Adrenal gland (tissue), 12 donors: ENCODE measurements around the gene TFCP2L1. TPM values are rescaled to one million over a fixed set of nuclear protein-coding genes. Genes with fewer than 3 reads are reported as not detected.

ENCODE experiments used
- DNase-seq, 7 donors: peaks; one replicate each; pipeline ENCODE4 v3.0.0-alpha.2; 2019 to 2020
- H3K27ac ChIP-seq, 5 donors: fragments of 200-600 bp; sonication (generic) in 4 of 5; 1 replicate in 3 of 5; 2 replicates in 2 of 5; pipeline versions ENCODE4 v1.5.1 to v1.8.0; 2016 to 2020; ENCODE audit warnings: mild to moderate bottlenecking in 1 of 5
- H3K27me3 ChIP-seq: fragments of 200-600 bp; 2 replicates; pipeline ENCODE4 v1.8.0; 2021
- H3K36me3 ChIP-seq, 2 donors: fragments of 200-600 bp; replicated peaks in 1 of 2; 1 replicate in 1 of 2; 2 replicates in 1 of 2; pipeline versions ENCODE4 v1.5.1 to v1.8.0; 2018 to 2022
- H3K4me1 ChIP-seq, 2 donors: fragments of 200-600 bp; replicated peaks in 1 of 2; 1 replicate in 1 of 2; 2 replicates in 1 of 2; pipeline versions ENCODE4 v1.5.1 to v1.8.0; 2018 to 2021
- H3K4me3 ChIP-seq, 4 donors: fragments of 200-600 bp; sonication (generic) in 3 of 4; one replicate each; pipeline ENCODE4 v1.5.1; 2016 to 2018
- H3K9me3 ChIP-seq, 3 donors: fragments of 200-600 bp; sonication (generic) in 1 of 3; replicated peaks in 1 of 3; 1 replicate in 2 of 3; 2 replicates in 1 of 3; pipeline versions ENCODE4 v1.5.1 to v1.8.0; 2016 to 2021
- POLR2A ChIP-seq, 2 donors: fragments of 450-650 bp; IDR thresholded peaks; one replicate each; pipeline ENCODE4 v1.6.1; 2017; ENCODE audit warnings: antibody characterized with exemption in 2 of 2, mild to moderate bottlenecking in 2 of 2, moderate library complexity in 1 of 2
- WGBS, 4 donors: extraction: QIAGEN DNeasy Blood & Tissue Kit in 2 of 4; methylation state at CpG; one replicate each; pipeline versions ENCODE4 v1.1.5 to v1.1.7; 2013 to 2017; 5-methylcytosine and 5-hydroxymethylcytosine counted together
- intact Hi-C, 2 donors: fragments of 100-400 bp; cut with DNase I; formaldehyde crosslinking; loops; one replicate each; pipeline versions ENCODE4 v1.14.1 to v1.15.0; 2022 to 2023
- polyA plus RNA-seq, 3 donors: library from polyadenylated mRNA; stranded (reverse); fragments of 200-250 nt in 2 of 3; fragments of 350-450 nt in 1 of 3; fragmentation: Illumina TruSeq in 1 of 3; extraction: RNeasy Lipid Tissue Mini Kit (QIAGEN cat#74804) in 1 of 3; gene quantifications; one replicate each; pipeline ENCODE4 v1.2.3, GENCODE V29; 2013 to 2014
- total RNA-seq, 9 donors: library from RNA; depleted of rRNA in 4 of 9; stranded (reverse); fragments of >200 nt in 4 of 9; fragments of 120-200 nt in 1 of 9; fragmentation: NEBNext Ultra II Directional in 1 of 9; extraction: Animal tissue kit (Norgen Biotek cat#: 25700) in 1 of 9; gene quantifications; one replicate each; pipeline versions ENCODE4 v1.1.0 to v1.2.4, GENCODE V29; 2013 to 2023
- TF ChIP-seq, protein P1 (sequence below), 6 experiments: fragments of 450-650 bp in 4 of 6; fragments of 200-600 bp in 2 of 6; sonication (generic) in 1 of 6; IDR thresholded peaks; 1 replicate in 5 of 6; 2 replicates in 1 of 6; pipeline versions ENCODE4 v1.5.1 to v1.8.0; 2016 to 2021; ENCODE audit warnings: antibody characterized with exemption in 6 of 6, mild to moderate bottlenecking in 2 of 6, moderate library complexity in 1 of 6
- donor health status: healthy with polysubstance abuse.
- donor health status: Bipolar disorder and iron deficiency.
- donor health status: DM: yes; HTN: yes; CAD: no.
- donor health status: DM: no; HTN: no; CAD: no.
- donor health status: DM: no; HTN: no; CAD: no.
- donor health status: DM: yes; HTN: yes; CAD: no.

TFCP2L1 gene
- total and polyA plus RNA-seq, 12 donors = 0.17 to 2.5 (median 0.87) TPM

DNA sequence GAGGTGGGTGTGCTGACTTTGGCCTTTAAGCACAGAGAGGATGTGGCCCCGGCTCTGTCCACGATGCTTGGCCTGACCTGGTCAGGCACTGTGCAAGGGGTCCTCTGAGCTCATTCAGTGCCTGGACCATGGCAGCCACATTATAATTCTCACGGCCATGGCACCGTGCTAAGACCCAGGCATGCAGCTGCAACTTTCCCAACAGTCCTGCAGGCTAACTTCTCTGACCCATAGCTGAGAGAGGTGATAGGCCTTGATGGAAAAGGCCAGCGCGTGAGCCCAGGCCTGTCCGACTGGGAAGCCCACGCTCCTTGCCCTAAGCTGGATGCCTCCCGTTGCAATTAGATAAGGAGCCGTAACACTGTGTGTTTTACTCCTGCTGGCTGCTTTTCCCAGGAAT lies 99.9 kb downstream of the TFCP2L1 start:
- Histone ChIP-seq H3K36me3 (no peaks in the 10 kb centered on the region), H3K9me3 (no peaks in the 10 kb centered on the region), H3K27me3 (no peaks in the 10 kb centered on the region), H3K4me1 (no peaks in the 10 kb centered on the region), H3K27ac (no peak overlapping the region), H3K4me3 (no peak overlapping the region)
- 88 to 91% (median 89%) methylated on average over 8 to 10 of the region's 10 CpGs for WGBS, 4 donors
- intact Hi-C loops = no loop called here
- no peak for TF ChIP-seq POLR2A (IDR thresholded peaks at IDR 0.05)
- TF ChIP-seq, protein P1, sequence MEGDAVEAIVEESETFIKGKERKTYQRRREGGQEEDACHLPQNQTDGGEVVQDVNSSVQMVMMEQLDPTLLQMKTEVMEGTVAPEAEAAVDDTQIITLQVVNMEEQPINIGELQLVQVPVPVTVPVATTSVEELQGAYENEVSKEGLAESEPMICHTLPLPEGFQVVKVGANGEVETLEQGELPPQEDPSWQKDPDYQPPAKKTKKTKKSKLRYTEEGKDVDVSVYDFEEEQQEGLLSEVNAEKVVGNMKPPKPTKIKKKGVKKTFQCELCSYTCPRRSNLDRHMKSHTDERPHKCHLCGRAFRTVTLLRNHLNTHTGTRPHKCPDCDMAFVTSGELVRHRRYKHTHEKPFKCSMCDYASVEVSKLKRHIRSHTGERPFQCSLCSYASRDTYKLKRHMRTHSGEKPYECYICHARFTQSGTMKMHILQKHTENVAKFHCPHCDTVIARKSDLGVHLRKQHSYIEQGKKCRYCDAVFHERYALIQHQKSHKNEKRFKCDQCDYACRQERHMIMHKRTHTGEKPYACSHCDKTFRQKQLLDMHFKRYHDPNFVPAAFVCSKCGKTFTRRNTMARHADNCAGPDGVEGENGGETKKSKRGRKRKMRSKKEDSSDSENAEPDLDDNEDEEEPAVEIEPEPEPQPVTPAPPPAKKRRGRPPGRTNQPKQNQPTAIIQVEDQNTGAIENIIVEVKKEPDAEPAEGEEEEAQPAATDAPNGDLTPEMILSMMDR (IDR thresholded peaks at IDR 0.05) = no peak
- DNase-seq = no peak

DNA sequence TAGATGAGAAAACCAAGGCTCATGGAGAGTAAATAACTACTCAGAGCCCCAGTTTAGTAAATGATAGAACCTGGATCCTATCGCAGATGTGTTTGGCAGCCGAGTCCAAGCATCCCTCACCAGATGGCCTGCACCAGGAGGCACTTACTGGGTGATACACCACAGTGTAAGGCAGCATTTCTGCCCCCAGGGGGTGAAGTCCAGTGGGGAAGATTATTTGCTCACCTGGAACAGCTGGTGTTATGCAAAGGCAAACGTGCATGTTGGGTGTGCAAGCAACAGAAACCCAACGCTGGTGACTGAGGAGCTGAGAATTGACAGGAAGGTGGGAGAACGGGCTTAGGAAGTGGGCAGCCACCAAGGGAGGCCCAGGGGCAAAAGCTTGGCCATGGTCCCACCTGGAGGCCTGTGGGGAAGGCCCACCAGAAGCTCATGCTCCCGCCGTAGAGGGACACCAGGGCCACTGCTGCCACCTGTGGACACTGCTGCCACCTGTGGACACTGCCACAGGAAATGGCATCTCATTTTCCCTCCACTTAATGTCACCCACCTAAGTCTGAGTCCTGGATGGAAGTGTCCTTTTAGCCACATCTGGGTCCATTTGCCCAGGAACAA lies 100.6 kb downstream of the TFCP2L1 start:
- no peak overlapping the region for H3K4me3 ChIP-seq
- WGBS, 4 donors = 85 to 88% (median 87%) methylated on average over 7 of the region's 7 CpGs
- no peak for TF ChIP-seq POLR2A (IDR thresholded peaks at IDR 0.05)
- TF ChIP-seq, protein P1 (IDR thresholded peaks at IDR 0.05) = no peak
- H3K36me3 ChIP-seq = no peaks in the 10 kb centered on the region
- H3K4me1 ChIP-seq = no peaks in the 10 kb centered on the region
- no peaks in the 10 kb centered on the region for H3K27me3 ChIP-seq
- intact Hi-C loops = no loop called here
- no peak overlapping the region for H3K27ac ChIP-seq
- no peaks in the 10 kb centered on the region for H3K9me3 ChIP-seq
- no peak for DNase-seq

DNA sequence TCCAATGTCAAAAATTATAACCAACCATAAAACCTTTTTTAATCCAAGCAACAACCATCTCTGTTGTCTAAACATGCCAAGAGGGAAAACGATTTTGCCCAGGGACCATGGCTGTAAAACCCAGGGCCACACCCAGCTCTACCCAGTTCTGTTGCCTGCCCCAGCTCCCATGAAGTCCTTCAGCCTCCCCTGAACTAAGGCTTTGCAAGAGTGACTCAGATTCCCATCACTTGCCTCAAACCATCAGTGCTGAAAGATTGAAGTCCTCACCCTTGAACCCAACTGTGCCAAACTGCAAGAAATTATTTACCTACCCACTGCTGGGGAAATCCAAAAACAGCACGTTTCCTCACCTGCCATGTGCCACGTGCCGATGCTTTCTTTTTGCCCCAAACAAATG lies 102.5 kb downstream of the TFCP2L1 start:
- H3K4me1 ChIP-seq = no peaks in the 10 kb centered on the region
- no peaks in the 10 kb centered on the region for H3K9me3 ChIP-seq
- H3K36me3 ChIP-seq = no peaks in the 10 kb centered on the region
- H3K27me3 ChIP-seq = no peaks in the 10 kb centered on the region
- no peak overlapping the region for H3K4me3 ChIP-seq
- no peak for DNase-seq
- TF ChIP-seq, protein P1 (IDR thresholded peaks at IDR 0.05) = no peak
- no peak for TF ChIP-seq POLR2A (IDR thresholded peaks at IDR 0.05)
- WGBS, 4 donors = 66 to 81% (median 78%) methylated on average over 4 of the region's 4 CpGs
- H3K27ac ChIP-seq = no peak overlapping the region
- intact Hi-C loops = no loop called here

DNA sequence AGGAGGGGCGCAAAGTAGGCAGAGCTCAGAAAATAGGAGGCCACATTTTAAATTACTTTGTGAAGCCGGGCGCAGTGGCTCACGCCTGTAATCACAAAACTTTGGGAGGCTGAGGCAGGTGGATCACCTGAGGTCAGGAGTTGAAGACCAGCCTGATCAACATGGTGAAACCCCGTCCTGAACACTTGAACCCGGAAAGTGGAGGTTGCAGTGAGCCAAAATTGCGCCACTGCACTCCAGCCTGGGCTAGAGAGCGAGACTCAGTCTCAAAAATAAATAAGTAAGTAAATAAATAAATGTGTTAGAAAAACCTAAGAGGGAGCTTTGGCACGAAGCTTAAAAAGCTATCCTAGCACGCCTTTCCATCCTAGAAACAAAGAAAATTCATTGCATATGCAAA lies 105.5 kb downstream of the TFCP2L1 start:
- no peak for DNase-seq

More for the DNA sequence above, 105.5 kb downstream of the TFCP2L1 start:
- WGBS, 4 donors = 90 to 92% (median 91%) methylated on average over 10 of the region's 10 CpGs
- Histone ChIP-seq H3K27me3 (peaks cover 3% of the 10 kb centered on the region), H3K36me3 (no peaks in the 10 kb centered on the region), H3K9me3 (no peaks in the 10 kb centered on the region), H3K4me3 (no peak overlapping the region), H3K27ac (no peak overlapping the region), H3K4me1 (no peaks in the 10 kb centered on the region)
- TF ChIP-seq, protein P1 (IDR thresholded peaks at IDR 0.05) = no peak
- TF ChIP-seq POLR2A (IDR thresholded peaks at IDR 0.05) = no peak
- intact Hi-C loops = no loop called here
